GM12892 (cell line): ENCODE data around the gene LUC7L.

ENCODE experiments used
- POLR2A ChIP-seq: IDR thresholded peaks from 2 replicates; pipeline ENCODE4 v1.6.1; 2011; ENCODE audit warnings: low read depth, low read length, control low read depth
- POLR2AphosphoS5 ChIP-seq: IDR thresholded peaks from 2 replicates; pipeline ENCODE4 v1.6.1; 2011; ENCODE audit warnings: low read depth, low read length, control low read depth
- TAF1 ChIP-seq: IDR thresholded peaks from 2 replicates; pipeline ENCODE4 v1.6.1; 2011; ENCODE audit warnings: low read depth, mild to moderate bottlenecking, control low read depth, low read length, borderline replicate concordance

GRCh38 chr16:261031-261691 is 31.9 kb upstream of the LUC7L start:
- TF ChIP-seq POLR2AphosphoS5: no peak
- TF ChIP-seq POLR2A: no peak
- TF ChIP-seq TAF1: no peak
